Posterior cingulate gyrus (tissue), 11 donors: ENCODE data around the gene MESP2.

Experiments used
- DNase-seq, 10 donors: peaks; one replicate each; pipeline versions ENCODE4 v3.0.0 to v3.0.0-alpha.2; 2020 to 2021; ENCODE audit warnings: mixed read lengths in 3 of 10
- intact Hi-C: fragments of 100-400 bp; cut with DNase I; formaldehyde crosslinking; loops from one replicate; pipeline ENCODE4 v1.15.1; 2023

The MESP2 gene, protein sequence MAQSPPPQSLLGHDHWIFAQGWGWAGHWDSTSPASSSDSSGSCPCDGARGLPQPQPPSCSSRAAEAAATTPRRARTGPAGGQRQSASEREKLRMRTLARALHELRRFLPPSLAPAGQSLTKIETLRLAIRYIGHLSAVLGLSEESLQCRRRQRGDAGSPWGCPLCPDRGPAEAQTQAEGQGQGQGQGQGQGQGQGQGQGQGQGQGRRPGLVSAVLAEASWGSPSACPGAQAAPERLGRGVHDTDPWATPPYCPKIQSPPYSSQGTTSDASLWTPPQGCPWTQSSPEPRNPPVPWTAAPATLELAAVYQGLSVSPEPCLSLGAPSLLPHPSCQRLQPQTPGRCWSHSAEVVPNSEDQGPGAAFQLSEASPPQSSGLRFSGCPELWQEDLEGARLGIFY

DNA sequence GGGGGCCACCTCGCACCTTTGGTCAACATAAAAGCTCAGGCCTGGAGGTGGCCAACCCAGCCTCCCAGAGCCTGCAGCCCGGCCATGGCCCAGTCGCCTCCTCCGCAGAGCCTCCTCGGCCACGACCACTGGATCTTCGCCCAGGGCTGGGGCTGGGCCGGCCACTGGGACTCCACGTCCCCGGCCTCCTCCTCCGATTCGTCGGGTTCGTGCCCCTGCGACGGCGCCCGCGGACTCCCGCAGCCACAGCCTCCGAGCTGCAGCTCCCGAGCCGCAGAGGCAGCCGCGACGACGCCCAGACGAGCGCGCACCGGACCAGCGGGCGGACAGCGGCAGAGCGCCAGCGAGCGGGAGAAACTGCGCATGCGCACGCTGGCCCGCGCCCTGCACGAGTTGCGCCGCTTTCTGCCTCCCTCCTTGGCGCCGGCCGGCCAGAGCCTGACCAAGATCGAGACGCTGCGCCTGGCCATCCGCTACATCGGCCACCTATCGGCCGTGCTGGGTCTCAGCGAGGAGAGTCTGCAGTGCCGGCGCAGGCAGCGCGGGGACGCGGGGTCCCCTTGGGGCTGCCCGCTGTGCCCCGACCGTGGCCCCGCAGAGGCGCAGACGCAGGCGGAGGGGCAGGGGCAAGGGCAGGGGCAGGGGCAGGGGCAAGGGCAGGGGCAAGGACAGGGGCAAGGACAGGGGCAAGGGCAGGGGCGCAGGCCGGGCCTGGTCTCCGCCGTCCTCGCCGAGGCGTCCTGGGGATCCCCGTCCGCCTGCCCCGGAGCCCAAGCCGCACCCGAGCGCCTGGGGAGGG is at the start of gene MESP2:
TSS of gene MESP2 (plus strand) at position 59 of the 799 bp plus-strand sequence. CDS start at position 85, 26 bp downstream.
- intact Hi-C loops: no loop called here

GRCh38 chr15:89728254-89728653 is 47.9 kb upstream of the MESP2 start:
- intact Hi-C loops: no loop called here

More for the DNA sequence above, at the start of gene MESP2:
- DNase-seq: peak; percentile 64 to 96 (median 74)

DNA sequence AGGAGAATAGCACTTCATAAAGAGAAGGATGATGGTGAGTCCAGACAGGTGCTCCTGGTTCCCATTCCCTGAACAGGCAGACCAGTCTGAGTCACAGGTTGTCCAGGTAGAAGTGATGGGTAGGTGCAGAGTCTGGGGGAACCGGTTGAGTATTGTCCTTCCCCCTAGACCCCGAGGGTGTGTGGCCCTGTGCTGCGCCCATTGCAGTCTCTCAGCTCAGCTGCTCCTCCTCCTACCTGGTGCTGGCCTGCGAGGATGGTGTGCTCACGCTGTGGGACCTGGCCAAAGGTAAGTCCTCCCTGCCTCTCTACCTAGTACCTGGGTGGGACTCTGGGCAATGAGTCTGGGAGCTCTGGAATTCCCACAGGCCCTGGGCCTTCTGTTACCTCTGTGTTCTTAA is 44.9 kb upstream of the MESP2 start:
- intact Hi-C loops: no loop called here
- no peak for DNase-seq

More at GRCh38 chr15:89728254-89728653, 47.9 kb upstream of the MESP2 start:
- no peak for DNase-seq

- intact Hi-C loops: no loop called here
Observed at GRCh38 chr15:89732451-89733172, 43.5 kb upstream of the MESP2 start.

DNA sequence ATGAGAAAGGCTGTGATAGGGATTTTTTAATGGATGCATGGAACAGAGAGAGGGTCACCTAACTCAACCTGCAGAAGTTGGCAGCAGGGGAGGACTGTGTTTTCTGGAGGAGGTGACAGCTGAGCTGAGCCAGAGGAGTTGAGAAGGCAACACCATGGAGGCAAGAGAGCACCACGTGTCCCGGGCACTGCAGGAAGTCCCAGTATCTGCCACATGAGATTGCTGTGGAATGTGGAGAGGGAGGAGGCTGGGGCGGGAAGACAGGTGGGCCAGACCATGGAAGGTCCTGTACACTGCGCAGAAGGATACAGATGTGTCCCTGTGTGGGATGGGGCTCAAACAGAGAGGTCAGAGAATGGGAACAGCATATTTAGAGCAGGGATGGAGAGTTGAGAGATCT is 40.4 kb upstream of the MESP2 start:
- no peak for DNase-seq
- intact Hi-C loops: no loop called here

More at GRCh38 chr15:89732451-89733172, 43.5 kb upstream of the MESP2 start:
- no peak for DNase-seq

DNA sequence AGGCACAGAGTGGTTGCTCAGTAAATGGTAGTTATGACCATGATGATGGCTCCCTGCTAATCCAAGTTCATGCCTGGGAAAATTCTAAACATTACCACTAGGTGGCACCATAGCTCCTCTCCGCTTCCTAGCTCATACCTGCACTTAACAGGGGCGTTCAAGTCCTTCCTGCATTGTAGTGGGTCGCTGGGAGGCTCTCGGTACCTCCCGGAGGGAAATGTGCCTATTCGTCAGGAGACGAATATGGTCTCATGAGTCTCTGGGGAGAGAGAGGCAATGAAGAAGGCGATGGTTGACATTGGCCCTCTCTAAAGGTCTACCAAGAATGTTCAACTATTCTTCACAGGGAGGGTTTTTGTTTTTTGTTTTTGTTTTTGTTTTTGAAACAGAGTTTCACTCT is 36.0 kb upstream of the MESP2 start:
- peak in 5 of 10 donors; percentile 40 to 81 (median 46) for DNase-seq

GRCh38 chr15:89743011-89743410 is 33.1 kb upstream of the MESP2 start:
- DNase-seq: peak in 2 of 10 donors; percentile 49 to 57
- intact Hi-C loops: no loop called here

More for the DNA sequence above, 36.0 kb upstream of the MESP2 start:
- intact Hi-C loops: no loop called here

DNA sequence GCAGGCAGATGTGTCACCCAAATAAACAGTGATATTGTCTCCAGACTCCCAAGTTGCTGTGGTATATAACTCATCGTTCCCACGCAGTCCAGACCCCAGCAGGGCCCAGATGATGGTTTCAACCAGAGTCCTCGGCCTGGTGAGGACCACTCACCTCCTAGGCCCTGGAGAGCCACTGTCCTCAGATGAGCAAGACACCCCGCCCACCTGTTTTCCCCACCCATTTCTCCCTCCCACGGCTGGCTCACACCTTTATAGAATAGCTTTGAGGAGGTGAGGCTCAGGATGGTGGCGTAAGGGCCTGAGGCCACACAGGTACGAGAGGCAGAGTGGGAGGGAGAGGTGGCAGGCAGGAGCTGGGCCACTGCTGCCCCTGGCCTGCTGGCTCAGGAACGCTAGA is 32.5 kb upstream of the MESP2 start:
- intact Hi-C loops: no loop called here
- DNase-seq: peak in 2 of 10 donors; percentile 41 to 58

GRCh38 chr15:89745131-89745530 is 31.0 kb upstream of the MESP2 start:
- DNase-seq: peak in 1 of 10 donors; percentile 62
- intact Hi-C loops: no loop called here

GRCh38 chr15:89745768-89746167 is 30.4 kb upstream of the MESP2 start:
- intact Hi-C loops: no loop called here
- peak in 1 of 10 donors; percentile 17 for DNase-seq

DNA sequence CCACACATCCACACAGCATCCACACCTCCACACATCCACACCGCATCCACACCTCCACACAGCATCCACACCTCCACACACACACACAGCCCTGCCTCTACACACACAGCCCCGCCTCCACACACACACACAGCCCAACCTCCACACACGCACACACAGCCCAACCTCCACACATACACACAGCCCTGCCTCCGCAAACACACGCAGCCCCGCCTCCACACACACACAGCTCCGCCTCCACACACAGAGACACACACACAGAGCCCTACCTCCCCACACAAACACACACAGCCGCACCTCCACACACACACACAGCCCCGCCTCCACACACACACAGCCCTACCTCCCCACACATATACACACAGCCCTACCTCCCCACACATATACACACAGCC is 29.7 kb upstream of the MESP2 start:
- no peak for DNase-seq
- intact Hi-C loops: no loop called here

- peak in 2 of 10 donors; percentile 65 to 67 for DNase-seq
- intact Hi-C loops: no loop called here
Observed at GRCh38 chr15:89747708-89748682, 28.1 kb upstream of the MESP2 start.

- DNase-seq: peak in 3 of 10 donors; percentile 35 to 51 (median 40)
Observed at GRCh38 chr15:89749054-89749453, 27.1 kb upstream of the MESP2 start.

GRCh38 chr15:89749526-89749925 is 26.6 kb upstream of the MESP2 start:
- peak in 2 of 10 donors; percentile 21 to 55 for DNase-seq
- intact Hi-C loops: no loop called here

More at GRCh38 chr15:89749054-89749453, 27.1 kb upstream of the MESP2 start:
- intact Hi-C loops: no loop called here

DNA sequence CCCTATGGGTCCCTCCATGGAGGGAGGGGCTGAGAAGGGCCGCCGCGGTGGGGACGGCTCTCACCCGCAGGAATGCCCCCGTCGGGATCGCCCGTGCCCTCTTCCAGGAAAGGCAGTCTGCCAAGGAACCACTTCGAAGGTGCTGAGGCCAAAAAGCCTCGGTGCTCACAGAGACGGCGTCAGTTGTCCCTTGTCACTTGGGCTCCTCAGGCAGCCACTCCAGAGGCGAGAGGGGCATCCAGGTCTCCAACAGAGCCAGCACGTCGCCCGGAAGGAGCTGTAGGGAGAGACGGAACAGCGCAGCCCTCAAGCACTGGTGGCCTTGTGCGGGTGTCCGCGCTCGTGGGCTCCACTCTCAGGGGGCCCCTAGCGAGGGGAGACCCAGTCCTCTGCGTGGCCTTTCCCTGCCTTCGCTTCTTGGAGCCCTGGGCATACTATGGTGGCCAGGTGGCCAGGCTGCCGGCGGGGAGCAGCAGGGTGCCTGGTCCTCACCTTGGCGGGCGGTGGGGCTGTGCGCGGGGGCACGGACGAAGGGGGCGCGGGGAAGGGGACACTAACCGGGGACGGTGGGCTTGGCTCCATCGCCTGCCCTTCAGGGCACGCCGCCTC is 26.1 kb upstream of the MESP2 start:
- peak in 5 of 10 donors; percentile 25 to 87 (median 77) for DNase-seq

GRCh38 chr15:89750560-89751542 is 25.3 kb upstream of the MESP2 start, which contains the start of gene MESP1:
Gene MESP1 (minus strand): TSS chr15:89751249. CDS start chr15:89751231, 18 bp downstream.
- intact Hi-C loops: no loop called here
- peak; percentile 82 to 98 (median 88) for DNase-seq

More for the DNA sequence above, 26.1 kb upstream of the MESP2 start:
- intact Hi-C loops: no loop called here

DNA sequence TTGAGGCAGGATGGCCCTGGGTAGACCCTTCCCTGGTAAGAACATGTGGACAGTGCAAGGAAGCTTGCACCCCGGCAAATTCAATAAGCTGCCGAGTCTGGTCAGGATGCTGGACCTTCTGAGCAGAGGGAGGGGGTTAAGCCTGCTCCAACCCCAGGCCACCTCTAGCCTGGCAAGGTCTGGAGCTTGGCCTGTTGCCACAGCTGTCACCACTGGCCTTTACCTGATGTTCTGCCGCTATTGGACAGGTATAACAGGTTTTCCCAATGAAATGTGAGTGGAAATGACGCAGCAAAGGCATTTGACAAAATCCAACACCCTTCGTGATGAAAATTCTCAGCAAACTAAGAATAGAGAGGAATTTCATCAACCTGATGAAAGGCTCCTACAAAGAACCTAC is 24.4 kb upstream of the MESP2 start:
- peak in 2 of 10 donors; percentile 25 to 57 for DNase-seq
- intact Hi-C loops: no loop called here
